Mesenchymal stem cell (in vitro differentiated cells and primary cell): ENCODE results near the gene MORN4.

Experiments used
- DNase-seq: peaks from one replicate; pipeline ENCODE4 v3.0.0-alpha.2; 2013
- H2AFZ ChIP-seq: one replicate; pipeline ENCODE4 v1.6.1; 2013; ENCODE audit warnings: low read depth, mild to moderate bottlenecking, control low read depth, inconsistent platforms, low read length, moderate library complexity
- H2AK5ac ChIP-seq: 2 replicates; pipeline ENCODE4 v1.6.1; 2013; ENCODE audit warnings: low read length, moderate library complexity, mild to moderate bottlenecking, inconsistent platforms; ENCODE audit not compliant: severe bottlenecking
- H2BK120ac ChIP-seq: one replicate; pipeline ENCODE4 v1.6.1; 2013; ENCODE audit warnings: low read depth, mild to moderate bottlenecking, inconsistent platforms, low read length, moderate library complexity
- H2BK12ac ChIP-seq, 2 experiments: one replicate each; pipeline ENCODE4 v1.6.1; 2013; ENCODE audit warnings: inconsistent platforms in 2 of 2, low read length in 2 of 2, mild to moderate bottlenecking in 2 of 2, moderate library complexity in 2 of 2, control low read depth in 1 of 2
- H2BK15ac ChIP-seq: one replicate; pipeline ENCODE4 v1.6.1; 2013; ENCODE audit warnings: mild to moderate bottlenecking, low read depth, inconsistent platforms; ENCODE audit not compliant: poor library complexity, severe bottlenecking
- H2BK5ac ChIP-seq: 2 replicates; pipeline ENCODE4 v1.6.1; 2013; ENCODE audit warnings: low read depth, mild to moderate bottlenecking, low read length, control low read depth, inconsistent platforms; ENCODE audit not compliant: poor library complexity, severe bottlenecking
- H3K14ac ChIP-seq, 2 experiments: one replicate each; pipeline ENCODE4 v1.6.1; 2013; ENCODE audit warnings: inconsistent platforms in 2 of 2, low read length in 2 of 2, control low read depth in 1 of 2, mild to moderate bottlenecking in 1 of 2, moderate library complexity in 1 of 2
- H3K18ac ChIP-seq, 2 experiments: one replicate each; pipeline ENCODE4 v1.6.1; 2013; ENCODE audit warnings: inconsistent platforms in 2 of 2, low read length in 2 of 2, control low read depth in 1 of 2, low read depth in 1 of 2, mild to moderate bottlenecking in 1 of 2
- H3K23ac ChIP-seq, 2 experiments: one replicate each; pipeline ENCODE4 v1.6.1; 2013; ENCODE audit warnings: inconsistent platforms in 2 of 2, low read length in 2 of 2, mild to moderate bottlenecking in 2 of 2, moderate library complexity in 2 of 2, control low read depth in 1 of 2
- H3K27ac ChIP-seq: 2 replicates; pipeline ENCODE4 v1.5.1; 2013; ENCODE audit warnings: mild to moderate bottlenecking, moderate library complexity, low read length, control low read depth, inconsistent platforms; ENCODE audit not compliant: poor library complexity, severe bottlenecking
- H3K27me3 ChIP-seq, 2 experiments: 2 replicates each; pipeline versions ENCODE4 v1.6.1 to v1.7.0; 2013; ENCODE audit warnings: low read length in 2 of 2, mild to moderate bottlenecking in 2 of 2, moderate library complexity in 2 of 2, control low read depth in 1 of 2, inconsistent platforms in 1 of 2; ENCODE audit not compliant: control insufficient read depth in 1 of 2, insufficient read depth in 1 of 2
- H3K36me3 ChIP-seq, 2 experiments: 2 replicates each; pipeline versions ENCODE4 v1.6.1 to v1.7.0; 2013; ENCODE audit warnings: low read length in 2 of 2, control low read depth in 1 of 2, inconsistent platforms in 1 of 2, low read depth in 1 of 2, mild to moderate bottlenecking in 1 of 2; ENCODE audit not compliant: insufficient read depth in 2 of 2, control insufficient read depth in 1 of 2
- H3K4ac ChIP-seq, 2 experiments: one replicate each; pipeline ENCODE4 v1.6.1; 2013; ENCODE audit warnings: inconsistent platforms in 2 of 2, low read length in 2 of 2, mild to moderate bottlenecking in 2 of 2, moderate library complexity in 2 of 2, control low read depth in 1 of 2, low read depth in 1 of 2
- H3K4me1 ChIP-seq: 2 replicates; pipeline ENCODE4 v1.6.1; 2013; ENCODE audit warnings: low read depth, low read length, control low read depth; ENCODE audit not compliant: control insufficient read depth, insufficient read depth
- H3K4me2 ChIP-seq: 2 replicates; pipeline ENCODE4 v1.6.1; 2013; ENCODE audit warnings: low read length, mild to moderate bottlenecking, inconsistent platforms; ENCODE audit not compliant: poor library complexity, severe bottlenecking
- H3K4me3 ChIP-seq, 2 experiments: 2 replicates each; pipeline versions ENCODE4 v1.5.1 to v1.7.0; 2013; ENCODE audit warnings: low read length in 2 of 2, mild to moderate bottlenecking in 2 of 2, control low read depth in 1 of 2, low read depth in 1 of 2; ENCODE audit not compliant: insufficient read depth in 1 of 2
- H3K79me1 ChIP-seq: replicated peaks from 2 replicates; pipeline ENCODE4 v1.6.1; 2013; ENCODE audit warnings: mild to moderate bottlenecking, control low read depth, low read length, inconsistent platforms; ENCODE audit not compliant: poor library complexity, severe bottlenecking
- H3K9ac ChIP-seq: 2 replicates; pipeline ENCODE4 v1.7.0; 2013; ENCODE audit warnings: mild to moderate bottlenecking, low read length, moderate library complexity
- H3K9me3 ChIP-seq: 2 replicates; pipeline ENCODE4 v1.7.0; 2013; ENCODE audit warnings: mild to moderate bottlenecking, low read length; ENCODE audit not compliant: control insufficient read depth
- H4K8ac ChIP-seq: one replicate; pipeline ENCODE4 v1.6.1; 2013; ENCODE audit warnings: inconsistent platforms, mild to moderate bottlenecking, low read length, moderate library complexity
- H4K91ac ChIP-seq: one replicate; pipeline ENCODE4 v1.6.1; 2013; ENCODE audit warnings: mild to moderate bottlenecking, low read length, inconsistent platforms
- WGBS: methylation state at CpG from one replicate; pipeline ENCODE4 v1.1.7; 2013; ENCODE audit warnings: mixed read lengths; 5-methylcytosine and 5-hydroxymethylcytosine counted together

The MORN4 gene

GRCh38 chr10:97667463-97667862 is 34.2 kb upstream of the MORN4 start:
- no peak overlapping the region for H3K14ac ChIP-seq
- H2AK5ac ChIP-seq: no peak overlapping the region
- no peak overlapping the region for H4K91ac ChIP-seq
- H2BK120ac ChIP-seq: no peak overlapping the region
- WGBS: 98% methylated on average over 6 of the region's 6 CpGs
- no peak overlapping the region for H3K4me2 ChIP-seq
- H3K4me1 ChIP-seq: no peaks in the 10 kb centered on the region
- H3K23ac ChIP-seq: no peak overlapping the region
- no peak overlapping the region for H3K9ac ChIP-seq
- no peak overlapping the region for H3K27ac ChIP-seq
- H3K9me3 ChIP-seq: no peaks in the 10 kb centered on the region
- peaks cover 21 to 90% of the 10 kb centered on the region in 2 experiments for H3K36me3 ChIP-seq
- no peak overlapping the region for H2AFZ ChIP-seq
- H2BK15ac ChIP-seq: no peak overlapping the region
- no peak overlapping the region for H4K8ac ChIP-seq
- H3K79me1 ChIP-seq: peaks cover under 1% of the 10 kb centered on the region
- H2BK5ac ChIP-seq: no peak overlapping the region
- DNase-seq: no peak
- no peaks in the 10 kb centered on the region for H3K27me3 ChIP-seq
- no peak overlapping the region for H3K4me3 ChIP-seq
- H3K18ac ChIP-seq: no peak overlapping the region
- no peak overlapping the region for H3K4ac ChIP-seq
- H2BK12ac ChIP-seq: no peak overlapping the region

- Histone ChIP-seq H2BK12ac (no peak overlapping the region), H3K4me3 (no peak overlapping the region), H3K4ac (no peak overlapping the region), H3K18ac (no peak overlapping the region), H2AFZ (no peak overlapping the region), H3K27ac (no peak overlapping the region), H2BK5ac (no peak overlapping the region), H3K23ac (no peak overlapping the region), H3K9me3 (no peaks in the 10 kb centered on the region), H2AK5ac (no peak overlapping the region), H2BK120ac (no peak overlapping the region), H3K4me2 (no peak overlapping the region), H4K8ac (no peak overlapping the region), H2BK15ac (no peak overlapping the region), H3K4me1 (no peaks in the 10 kb centered on the region), H4K91ac (no peak overlapping the region), H3K27me3 (no peaks in the 10 kb centered on the region), H3K79me1 (peaks cover 4% of the 10 kb centered on the region), H3K36me3 (peaks cover 21 to 91% of the 10 kb centered on the region in 2 experiments), H3K14ac (no peak overlapping the region), H3K9ac (no peak overlapping the region)
- no peak for DNase-seq
- 99% methylated on average over 7 of the region's 7 CpGs for WGBS
Measured at GRCh38 chr10:97666992-97667391, 33.7 kb upstream of the MORN4 start.

- no peak overlapping the region for H2BK120ac ChIP-seq
- H3K4ac ChIP-seq: no peak overlapping the region
- H2BK12ac ChIP-seq: no peak overlapping the region
- H2BK5ac ChIP-seq: no peak overlapping the region
- no peaks in the 10 kb centered on the region for H3K4me1 ChIP-seq
- H3K4me3 ChIP-seq: no peak overlapping the region
- no peak overlapping the region for H3K9ac ChIP-seq
- H3K23ac ChIP-seq: no peak overlapping the region
- no peak for DNase-seq
- no peak overlapping the region for H3K4me2 ChIP-seq
- H2AK5ac ChIP-seq: no peak overlapping the region
- H3K9me3 ChIP-seq: no peaks in the 10 kb centered on the region
- H2BK15ac ChIP-seq: no peak overlapping the region
- no peaks in the 10 kb centered on the region for H3K27me3 ChIP-seq
- H3K14ac ChIP-seq: no peak overlapping the region
- 100% methylated on average over 1 of the region's 1 CpG for WGBS
- no peak overlapping the region for H2AFZ ChIP-seq
- H3K27ac ChIP-seq: no peak overlapping the region
- H4K91ac ChIP-seq: no peak overlapping the region
- H4K8ac ChIP-seq: no peak overlapping the region
- H3K18ac ChIP-seq: no peak overlapping the region
- H3K36me3 ChIP-seq: peaks cover 21 to 77% of the 10 kb centered on the region in 2 experiments
- H3K79me1 ChIP-seq: peaks cover 6% of the 10 kb centered on the region
Measured at GRCh38 chr10:97664282-97664850, 31.1 kb upstream of the MORN4 start.

- Histone ChIP-seq H3K27me3 (no peaks in the 10 kb centered on the region), H4K91ac (no peak overlapping the region), H3K14ac (no peak overlapping the region), H4K8ac (no peak overlapping the region), H3K4me1 (peaks cover 2% of the 10 kb centered on the region), H3K4me2 (no peak overlapping the region), H2BK15ac (no peak overlapping the region), H2AFZ (no peak overlapping the region), H3K4me3 (no peak overlapping the region), H2AK5ac (no peak overlapping the region), H2BK12ac (no peak overlapping the region), H2BK5ac (no peak overlapping the region), H3K4ac (no peak overlapping the region), H3K9ac (no peak overlapping the region), H3K27ac (no peak overlapping the region), H3K18ac (no peak overlapping the region), H3K23ac (no peak overlapping the region), H3K79me1 (peaks cover 11% of the 10 kb centered on the region), H3K36me3 (peaks cover 26 to 78% of the 10 kb centered on the region in 2 experiments), H3K9me3 (no peaks in the 10 kb centered on the region), H2BK120ac (no peak overlapping the region)
- peak; percentile 13 for DNase-seq
- 47% methylated on average over 1 of the region's 1 CpG for WGBS
Measured at GRCh38 chr10:97659589-97659988, 26.3 kb upstream of the MORN4 start.
